Measurements from ENCODE around the gene PHIP. TPM values are rescaled to one million over a fixed set of nuclear protein-coding genes. Genes with fewer than 3 reads are reported as not detected.

The PHIP gene
- total RNA-seq, 6 donors from 2014 or later: 19.3 to 74.7 (median 25.8) TPM

DNA sequence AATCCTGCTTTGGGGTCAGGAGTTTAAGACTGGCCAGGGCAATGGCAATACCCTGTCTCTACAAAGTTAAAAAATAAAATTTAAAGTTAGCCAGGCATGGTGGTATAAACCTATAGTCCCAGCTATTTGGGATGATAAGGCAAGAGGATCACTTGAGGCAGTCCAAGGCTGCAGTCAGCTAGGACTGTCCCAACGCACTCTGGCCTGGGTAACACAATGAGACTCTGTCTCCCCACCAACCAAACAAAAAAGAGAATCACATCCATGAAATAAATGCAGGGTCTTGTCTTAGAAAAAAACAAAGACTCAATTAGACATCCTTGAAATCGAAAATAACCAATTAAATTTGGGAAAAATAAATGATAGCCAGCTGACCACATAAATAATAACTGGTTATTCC lies 88.9 kb downstream of the PHIP start:
- H3K4me1 ChIP-seq: no peaks in the 10 kb centered on the region
- H3K27ac ChIP-seq: no peak overlapping the region
- TF ChIP-seq, protein P1, sequence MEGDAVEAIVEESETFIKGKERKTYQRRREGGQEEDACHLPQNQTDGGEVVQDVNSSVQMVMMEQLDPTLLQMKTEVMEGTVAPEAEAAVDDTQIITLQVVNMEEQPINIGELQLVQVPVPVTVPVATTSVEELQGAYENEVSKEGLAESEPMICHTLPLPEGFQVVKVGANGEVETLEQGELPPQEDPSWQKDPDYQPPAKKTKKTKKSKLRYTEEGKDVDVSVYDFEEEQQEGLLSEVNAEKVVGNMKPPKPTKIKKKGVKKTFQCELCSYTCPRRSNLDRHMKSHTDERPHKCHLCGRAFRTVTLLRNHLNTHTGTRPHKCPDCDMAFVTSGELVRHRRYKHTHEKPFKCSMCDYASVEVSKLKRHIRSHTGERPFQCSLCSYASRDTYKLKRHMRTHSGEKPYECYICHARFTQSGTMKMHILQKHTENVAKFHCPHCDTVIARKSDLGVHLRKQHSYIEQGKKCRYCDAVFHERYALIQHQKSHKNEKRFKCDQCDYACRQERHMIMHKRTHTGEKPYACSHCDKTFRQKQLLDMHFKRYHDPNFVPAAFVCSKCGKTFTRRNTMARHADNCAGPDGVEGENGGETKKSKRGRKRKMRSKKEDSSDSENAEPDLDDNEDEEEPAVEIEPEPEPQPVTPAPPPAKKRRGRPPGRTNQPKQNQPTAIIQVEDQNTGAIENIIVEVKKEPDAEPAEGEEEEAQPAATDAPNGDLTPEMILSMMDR (IDR thresholded peaks at IDR 0.05): no peak
- TF ChIP-seq POLR2AphosphoS5 (IDR thresholded peaks at IDR 0.05) (no peak), POLR2A (IDR thresholded peaks at IDR 0.05) (no peak), EP300 (IDR thresholded peaks at IDR 0.05) (no peak)
- no peak overlapping the region for H3K4me3 ChIP-seq
- ATAC-seq (ENCODE audit: low FRiP score in 2 of 2) (no peak), DNase-seq (no peak)
- peaks cover 19 to 91% (median 33%) of the 10 kb centered on the region in 4 donors for H3K36me3 ChIP-seq
- no peaks in the 10 kb centered on the region for H3K9me3 ChIP-seq
- no peaks in the 10 kb centered on the region for H3K27me3 ChIP-seq
- WGBS, 2 donors: 95 to 99% methylated on average over 2 of the region's 2 CpGs

DNA sequence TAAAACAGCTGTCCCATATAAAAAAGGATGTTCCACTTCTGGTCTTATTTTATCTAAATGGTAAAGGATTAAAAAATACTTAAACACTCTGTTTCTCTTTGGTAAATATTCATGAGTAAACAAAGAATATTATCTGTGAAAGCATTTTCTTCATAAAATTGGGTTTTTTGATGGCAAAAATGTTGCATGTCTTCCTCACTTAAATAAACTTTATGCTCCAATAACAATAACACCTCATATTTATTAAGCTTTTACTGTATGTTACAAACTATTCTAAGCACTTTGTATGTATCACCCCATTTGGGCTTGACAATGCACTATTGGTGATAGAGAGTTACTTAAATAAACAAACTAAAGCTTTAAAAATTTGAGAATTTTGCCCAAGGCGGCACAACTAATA lies 91.9 kb downstream of the PHIP start:
- H3K36me3 ChIP-seq: peaks cover 22 to 97% (median 37%) of the 10 kb centered on the region in 4 donors
- H3K27me3 ChIP-seq: no peaks in the 10 kb centered on the region
- H3K4me1 ChIP-seq: no peaks in the 10 kb centered on the region
- no peak for ATAC-seq (ENCODE audit: low FRiP score in 2 of 2)
- TF ChIP-seq, protein P1 (IDR thresholded peaks at IDR 0.05): no peak
- TF ChIP-seq POLR2AphosphoS5 (IDR thresholded peaks at IDR 0.05): no peak
- TF ChIP-seq EP300 (IDR thresholded peaks at IDR 0.05): no peak
- no peak for TF ChIP-seq POLR2A (IDR thresholded peaks at IDR 0.05)
- WGBS, 2 donors: 76 to 98% methylated on average over 1 of the region's 1 CpG
- no peak overlapping the region for H3K4me3 ChIP-seq
- H3K9me3 ChIP-seq: no peaks in the 10 kb centered on the region
- DNase-seq: no peak
- H3K27ac ChIP-seq: no peak overlapping the region

DNA sequence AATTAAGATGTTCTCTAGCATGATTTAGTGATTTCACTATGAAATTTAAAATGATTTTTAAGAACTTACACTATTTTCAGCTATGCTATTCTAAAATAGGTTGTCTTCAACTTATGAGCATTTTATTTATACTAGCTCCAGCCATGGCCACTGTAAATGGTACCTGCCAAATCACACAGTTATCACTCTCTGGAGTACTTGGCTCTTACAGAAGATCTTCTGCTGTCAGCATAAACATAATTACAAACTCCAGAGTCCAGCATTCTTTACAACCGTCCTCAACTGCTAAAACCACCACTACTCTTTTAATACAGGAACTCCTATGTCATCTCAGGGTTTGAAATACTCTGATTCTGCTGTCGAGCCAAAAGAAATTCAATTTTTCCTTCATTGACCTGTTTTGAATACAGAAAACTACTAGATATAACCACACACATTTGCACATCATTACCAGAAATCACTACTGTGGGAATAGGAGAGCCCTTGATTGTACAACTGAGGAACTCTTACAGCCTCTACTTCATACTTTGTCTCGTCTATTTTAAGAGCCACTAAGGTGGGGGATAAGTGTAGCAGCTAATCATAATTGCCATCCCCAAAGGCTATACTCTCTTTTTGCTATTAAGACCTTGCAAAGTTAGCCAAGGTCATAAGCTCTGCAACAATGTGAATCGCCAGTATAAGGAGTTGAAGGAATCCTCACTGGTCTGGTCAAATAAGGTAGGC lies 93.7 kb downstream of the PHIP start:
- WGBS, 2 donors: 88 to 94% methylated on average over 4 of the region's 4 CpGs
- H3K36me3 ChIP-seq: peaks cover 22 to 98% (median 40%) of the 10 kb centered on the region in 4 donors
- no peaks in the 10 kb centered on the region for H3K9me3 ChIP-seq
- H3K27me3 ChIP-seq: no peaks in the 10 kb centered on the region
- DNase-seq (no peak), ATAC-seq (ENCODE audit: low FRiP score in 2 of 2) (no peak)
- H3K4me3 ChIP-seq: no peak overlapping the region
- H3K4me1 ChIP-seq: no peaks in the 10 kb centered on the region
- H3K27ac ChIP-seq: no peak overlapping the region
- no peak for TF ChIP-seq POLR2AphosphoS5 (IDR thresholded peaks at IDR 0.05)
- TF ChIP-seq, protein P1 (IDR thresholded peaks at IDR 0.05): no peak
- no peak for TF ChIP-seq POLR2A (IDR thresholded peaks at IDR 0.05)
- TF ChIP-seq EP300 (IDR thresholded peaks at IDR 0.05): no peak

DNA sequence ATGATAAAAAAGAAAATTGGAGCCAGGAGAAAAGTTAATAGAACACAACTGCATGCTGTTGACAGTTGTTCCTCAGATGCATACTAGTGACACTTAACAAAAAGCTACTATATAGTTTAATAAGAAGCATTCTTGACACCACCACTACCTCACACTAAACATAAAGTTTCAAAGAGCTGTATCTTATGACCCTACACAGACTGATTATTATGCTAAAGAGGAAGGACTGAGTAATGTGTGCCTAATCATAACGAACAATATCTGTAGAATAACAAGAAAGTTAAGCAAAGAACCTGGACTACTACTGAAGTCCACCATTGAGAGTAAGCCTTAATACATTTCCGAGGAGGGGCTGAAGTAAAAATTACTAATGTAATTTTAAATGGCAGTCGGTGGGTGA lies 110.9 kb downstream of the PHIP start:
- H3K27me3 ChIP-seq: no peaks in the 10 kb centered on the region
- peaks cover 7 to 91% (median 36%) of the 10 kb centered on the region in 4 donors for H3K36me3 ChIP-seq
- WGBS, 2 donors: 92 to 94% methylated on average over 3 of the region's 3 CpGs
- TF ChIP-seq, protein P1 (IDR thresholded peaks at IDR 0.05): no peak
- TF ChIP-seq POLR2A (IDR thresholded peaks at IDR 0.05) (no peak), EP300 (IDR thresholded peaks at IDR 0.05) (no peak), POLR2AphosphoS5 (IDR thresholded peaks at IDR 0.05) (no peak)
- no peak overlapping the region for H3K4me3 ChIP-seq
- H3K4me1 ChIP-seq: no peaks in the 10 kb centered on the region
- H3K9me3 ChIP-seq: no peaks in the 10 kb centered on the region
- no peak overlapping the region for H3K27ac ChIP-seq
- no peak for ATAC-seq (ENCODE audit: low FRiP score in 2 of 2)
- no peak for DNase-seq

DNA sequence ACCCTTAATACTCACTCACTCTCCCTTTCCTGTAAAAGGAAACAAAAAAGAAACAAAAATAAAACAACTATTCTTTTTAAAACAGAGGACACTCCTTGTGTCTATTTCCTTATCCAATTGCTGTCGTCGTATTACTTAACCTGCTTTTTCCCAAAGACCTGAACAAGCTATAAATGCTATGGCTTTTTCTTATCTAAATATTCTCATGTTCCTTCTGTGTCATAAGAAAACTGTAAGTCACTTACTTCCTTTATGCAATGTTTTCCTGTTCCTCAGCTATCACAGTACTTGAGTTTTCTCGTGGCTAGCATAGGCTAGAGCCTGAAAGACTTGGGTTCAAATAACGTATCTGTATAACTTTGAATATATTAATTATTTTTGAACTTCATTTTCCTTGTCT lies 111.5 kb downstream of the PHIP start:
- no peak for TF ChIP-seq POLR2AphosphoS5 (IDR thresholded peaks at IDR 0.05)
- TF ChIP-seq, protein P1 (IDR thresholded peaks at IDR 0.05): no peak
- TF ChIP-seq EP300 (IDR thresholded peaks at IDR 0.05): no peak
- no peak for TF ChIP-seq POLR2A (IDR thresholded peaks at IDR 0.05)
- no peak for DNase-seq
- no peaks in the 10 kb centered on the region for H3K4me1 ChIP-seq
- H3K27me3 ChIP-seq: no peaks in the 10 kb centered on the region
- 68 to 82% methylated on average over 4 of the region's 4 CpGs for WGBS, 2 donors
- no peak overlapping the region for H3K27ac ChIP-seq
- H3K9me3 ChIP-seq: no peaks in the 10 kb centered on the region
- peaks cover 7 to 95% (median 39%) of the 10 kb centered on the region in 4 donors for H3K36me3 ChIP-seq
- H3K4me3 ChIP-seq: no peak overlapping the region
- no peak for ATAC-seq (ENCODE audit: low FRiP score in 2 of 2)

All from upper lobe of left lung (tissue), 6 donors.